GM19452 (cell line): Measurements from ENCODE around the gene DKK3.

ENCODE experiments used
- ATAC-seq: cut with Tn5 transposase; IDR thresholded peaks from one replicate; pipeline ENCODE4 v1.9.1; 2021; ENCODE audit not compliant: unreplicated experiment

Gene DKK3

GRCh38 chr11:11969380-11970215 lies 38.8 kb downstream of the DKK3 start:
- ATAC-seq, result no peak

DNA sequence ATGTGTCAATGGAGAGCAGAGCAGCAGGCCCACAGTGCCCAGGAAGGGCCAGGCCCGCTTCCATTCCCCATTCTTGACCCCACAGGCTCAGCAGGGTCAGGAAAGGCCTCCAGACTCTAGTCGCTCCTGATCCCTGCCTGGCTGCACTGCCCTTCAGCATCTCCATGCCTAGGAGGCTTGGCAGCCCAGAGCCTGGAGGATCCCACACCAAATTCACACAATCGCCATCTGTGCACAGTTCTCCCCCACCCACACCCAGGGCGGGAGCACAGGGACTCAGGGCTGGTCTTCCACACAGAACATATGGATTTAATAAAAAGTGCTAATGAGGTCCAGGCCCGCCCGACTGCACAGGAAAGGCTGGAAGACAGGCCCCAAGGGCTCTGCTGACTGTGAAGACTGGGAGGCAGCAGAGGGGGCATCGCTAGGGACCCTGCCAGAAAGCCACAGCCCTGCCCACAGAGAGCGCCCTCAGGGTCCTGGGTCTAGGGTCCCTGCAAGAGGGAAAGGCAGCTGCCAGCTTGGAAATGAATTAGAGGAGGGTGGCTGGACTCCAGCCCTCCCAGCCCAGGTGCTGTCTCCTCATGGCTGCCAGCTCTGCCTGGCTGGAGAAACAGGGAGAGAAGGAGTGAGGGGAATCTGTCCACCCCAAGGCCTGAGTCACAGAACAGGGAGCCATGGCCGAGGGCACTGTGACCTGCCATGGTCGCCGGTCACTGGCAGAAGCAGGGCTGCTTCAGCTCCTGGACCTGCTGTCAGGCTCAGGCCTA lies 39.7 kb downstream of the DKK3 start:
- no peak for ATAC-seq

GRCh38 chr11:11967669-11968510 lies 40.5 kb downstream of the DKK3 start:
- no peak for ATAC-seq

DNA sequence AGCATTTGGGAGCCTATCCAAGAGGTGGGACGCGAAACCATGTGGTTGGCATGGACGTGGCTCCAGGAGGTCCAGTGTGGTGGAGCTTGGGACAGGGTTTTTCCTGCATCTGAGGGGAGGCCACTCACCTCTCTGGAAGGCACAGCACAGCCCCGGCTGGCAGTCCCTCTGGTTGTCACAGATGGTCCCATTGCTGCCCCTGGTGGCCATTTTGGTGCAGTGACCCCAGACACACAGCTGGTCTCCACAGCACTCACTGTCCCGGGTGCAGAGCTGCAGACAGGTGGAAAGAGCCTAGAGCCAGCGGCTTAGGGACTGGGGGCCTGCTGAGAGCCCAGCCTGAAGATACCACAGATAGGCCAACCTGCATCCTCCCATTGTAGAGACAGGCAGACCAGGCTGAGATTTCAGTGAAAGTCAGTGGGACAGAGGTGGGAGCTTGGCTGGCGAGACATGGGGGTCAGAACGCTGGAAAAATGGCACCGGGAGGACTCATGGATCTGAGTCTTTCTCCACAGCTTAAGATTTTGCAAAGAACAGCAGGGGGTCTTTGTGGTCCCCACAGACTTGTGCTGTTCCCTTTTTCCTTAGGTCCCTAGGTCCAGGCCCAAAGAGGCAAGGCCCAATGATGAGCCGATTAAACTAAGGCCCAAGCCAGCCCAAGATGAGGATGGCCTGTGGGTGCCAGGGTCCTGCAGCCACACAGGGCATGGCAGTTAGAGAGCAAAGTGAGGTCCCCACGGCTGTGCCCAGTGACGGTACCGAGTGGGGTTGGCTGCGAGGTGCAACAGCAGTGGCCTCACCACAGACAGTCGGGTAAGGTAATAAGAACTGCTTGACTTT lies 41.4 kb downstream of the DKK3 start:
- peak; percentile 93 for ATAC-seq

DNA sequence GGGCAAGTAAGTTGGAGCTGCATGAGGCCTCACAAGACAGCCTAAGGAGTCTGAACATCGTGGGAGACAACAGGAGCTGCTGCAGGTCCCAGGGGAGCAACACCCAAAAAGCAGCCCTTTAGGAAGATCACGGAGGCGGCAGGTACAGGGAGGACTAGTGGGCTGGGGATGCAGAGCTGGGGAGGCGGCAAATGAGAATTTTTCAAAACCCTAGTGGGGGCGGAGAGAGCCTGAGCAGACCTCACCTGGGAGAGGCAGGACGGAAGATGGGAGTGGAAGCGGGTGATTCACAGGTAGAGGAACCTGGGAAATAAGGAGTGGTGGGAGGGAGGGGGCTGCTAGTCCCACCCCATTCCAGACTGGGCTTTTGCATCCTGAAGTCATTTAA lies 42.1 kb downstream of the DKK3 start:
- ATAC-seq, result no peak

GRCh38 chr11:11965656-11966353 lies 42.6 kb downstream of the DKK3 start:
- ATAC-seq, result no peak

DNA sequence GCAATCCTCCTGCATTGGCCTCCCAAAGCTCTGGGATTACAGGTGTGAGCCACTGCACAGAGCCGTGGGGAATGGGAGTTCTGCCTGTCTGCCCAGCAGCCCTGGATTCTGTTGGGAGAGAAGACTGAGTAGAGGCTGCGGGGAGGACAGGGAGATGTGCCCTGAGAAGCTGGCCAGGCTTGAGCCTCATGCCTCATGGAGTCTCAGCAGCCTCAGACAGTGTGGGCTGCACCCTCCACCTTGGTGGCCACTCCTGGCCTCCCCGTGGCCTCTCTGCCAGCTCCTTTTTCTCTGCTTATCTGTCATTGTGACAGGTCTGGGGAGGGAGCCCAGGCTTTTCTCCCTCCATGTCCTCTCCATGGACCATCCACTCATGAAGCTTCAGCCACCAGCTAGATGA lies 43.2 kb downstream of the DKK3 start:
- ATAC-seq, result no peak

DNA sequence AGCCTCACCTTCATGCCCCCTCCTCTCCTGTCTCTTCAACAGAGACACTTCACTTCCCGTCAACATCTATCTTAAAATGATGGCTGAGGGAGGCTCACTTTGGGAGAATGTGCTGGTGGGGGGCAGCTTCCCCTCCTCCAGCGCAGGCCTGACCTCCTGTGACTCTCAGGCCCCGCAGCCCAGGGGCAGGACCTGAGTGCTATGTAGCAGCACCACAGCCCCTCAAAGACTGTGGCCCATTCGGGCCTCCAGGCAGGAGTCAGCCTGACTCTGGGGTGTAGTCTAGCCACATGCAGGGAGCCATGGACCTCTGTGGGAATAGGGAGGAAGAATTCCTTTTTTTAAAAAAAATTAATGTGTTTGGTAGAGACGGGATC lies 43.7 kb downstream of the DKK3 start:
- no peak for ATAC-seq

GRCh38 chr11:11963842-11964773 lies 44.3 kb downstream of the DKK3 start:
- no peak for ATAC-seq

- ATAC-seq, result no peak
Observed at GRCh38 chr11:11963067-11963466, 45.4 kb downstream of the DKK3 start.

DNA sequence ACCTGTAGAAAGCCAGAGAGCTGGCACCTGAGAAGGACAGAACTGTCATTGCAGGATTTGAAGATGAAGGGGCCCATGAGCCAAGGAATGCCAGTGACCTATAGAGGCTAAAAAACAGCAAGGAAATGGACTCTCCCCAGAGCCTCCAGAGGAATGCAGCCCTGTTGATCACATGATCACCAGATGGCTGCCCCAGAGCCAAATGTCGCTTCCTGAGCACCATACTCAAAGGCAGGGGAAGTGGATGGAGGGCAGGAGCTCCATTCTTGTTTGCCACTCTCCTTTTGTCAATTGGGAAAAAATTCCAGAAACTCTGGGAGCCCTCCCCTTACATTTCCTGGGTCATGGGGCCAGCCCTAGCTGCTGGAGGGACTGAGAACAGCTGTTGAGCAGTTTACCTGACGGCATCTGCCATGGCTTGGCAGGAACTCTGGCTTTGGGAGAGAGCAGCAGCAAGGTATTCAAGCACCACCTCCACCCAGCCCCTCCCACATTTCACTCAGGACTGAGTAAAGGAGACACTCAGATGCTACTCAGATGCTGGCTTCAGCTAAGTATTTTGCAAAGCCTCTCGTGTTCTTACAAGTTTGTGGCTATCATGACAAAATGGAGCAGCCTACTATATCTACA lies 46.9 kb downstream of the DKK3 start:
- no peak for ATAC-seq

- no peak for ATAC-seq
Observed at GRCh38 chr11:11960687-11961086, 47.7 kb downstream of the DKK3 start.

GRCh38 chr11:11959601-11960000 lies 48.8 kb downstream of the DKK3 start:
- no peak for ATAC-seq

GRCh38 chr11:11958403-11959231 lies 49.8 kb downstream of the DKK3 start:
- ATAC-seq, result no peak

DNA sequence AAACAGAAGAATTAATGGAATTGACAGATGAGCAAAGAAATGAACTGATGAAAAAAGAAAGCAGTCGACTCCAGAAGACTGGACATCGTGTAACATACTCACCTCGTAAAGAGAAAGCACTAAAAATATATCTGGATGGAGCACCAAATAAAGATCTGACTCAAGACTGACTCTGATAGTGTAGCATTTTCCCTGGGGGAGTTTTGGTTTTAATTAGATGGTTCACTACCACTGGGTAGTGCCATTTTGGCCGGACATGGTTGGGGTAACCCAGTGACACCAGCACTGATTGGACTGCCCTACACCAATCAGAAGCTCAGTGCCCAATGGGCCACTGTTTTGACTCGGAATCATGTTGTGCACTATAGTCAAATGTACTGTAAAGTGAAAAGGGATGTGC lies 52.4 kb downstream of the DKK3 start:
- ATAC-seq, result no peak

DNA sequence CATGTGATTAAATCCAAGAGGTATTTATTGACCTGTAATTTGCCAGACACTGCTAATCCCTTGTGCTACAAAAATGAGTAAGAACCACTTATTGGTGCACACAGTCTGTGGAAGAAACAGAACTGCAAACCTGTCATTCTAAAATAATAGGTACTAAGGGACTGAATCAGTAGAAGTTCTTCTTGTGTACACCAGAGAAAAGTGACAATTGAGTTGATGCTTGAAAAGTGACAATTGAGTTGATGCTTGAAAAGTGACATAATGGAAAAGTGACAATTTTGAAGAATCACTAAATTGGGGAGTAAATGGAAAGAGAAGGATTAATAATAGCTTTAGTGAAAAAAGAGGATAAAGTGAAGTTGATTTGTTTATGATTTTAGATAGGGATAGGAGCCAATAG lies 56.4 kb downstream of the DKK3 start:
- no peak for ATAC-seq

- ATAC-seq, result no peak
Observed at GRCh38 chr11:11949482-11949881, 58.9 kb downstream of the DKK3 start.
